ENCODE measurements around the gene PNO1.

DNA sequence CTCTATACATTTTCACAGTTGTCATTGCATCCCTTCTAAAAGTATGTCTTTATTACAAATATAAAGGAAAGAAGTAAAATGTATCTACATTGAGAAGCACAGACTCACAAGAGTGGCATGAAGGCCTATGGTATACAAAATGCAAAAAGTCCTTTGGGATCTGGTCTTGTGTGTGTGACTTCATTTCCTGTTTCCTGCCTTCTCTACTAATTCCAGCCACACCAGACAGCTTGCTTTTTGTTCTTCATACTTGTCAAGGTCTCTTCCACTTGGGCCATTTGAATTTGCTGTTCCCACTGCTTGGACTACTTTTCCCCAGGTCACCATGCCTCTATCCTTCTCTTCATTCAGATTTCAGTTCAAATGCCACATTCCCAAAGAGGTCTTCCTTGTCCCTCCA, 6.7 kb upstream of the PNO1 start:
- TF ChIP-seq TAF1 (IDR thresholded peaks at IDR 0.05; ENCODE audit: control insufficient read depth, extremely low read depth, insufficient read depth, low read length, severe bottlenecking) (no peak), POLR2AphosphoS5 (IDR thresholded peaks at IDR 0.05; ENCODE audit: control insufficient read depth, insufficient read depth, low read depth, low read length) (no peak), HNRNPK (IDR thresholded peaks at IDR 0.05; ENCODE audit: low read depth, low read length, poor library complexity, severe bottlenecking) (no peak), ZNF232 (CRISPR knock-in tag; IDR thresholded peaks at IDR 0.05) (no peak), CBX2 (IDR thresholded peaks at IDR 0.05; ENCODE audit: insufficient read depth, low read length, poor library complexity, severe bottlenecking) (no peak), PPARD (CRISPR knock-in tag; IDR thresholded peaks at IDR 0.05) (no peak), SAFB (IDR thresholded peaks at IDR 0.05; ENCODE audit: borderline replicate concordance, low read depth, low read length) (no peak)
- TF ChIP-seq, protein P1, sequence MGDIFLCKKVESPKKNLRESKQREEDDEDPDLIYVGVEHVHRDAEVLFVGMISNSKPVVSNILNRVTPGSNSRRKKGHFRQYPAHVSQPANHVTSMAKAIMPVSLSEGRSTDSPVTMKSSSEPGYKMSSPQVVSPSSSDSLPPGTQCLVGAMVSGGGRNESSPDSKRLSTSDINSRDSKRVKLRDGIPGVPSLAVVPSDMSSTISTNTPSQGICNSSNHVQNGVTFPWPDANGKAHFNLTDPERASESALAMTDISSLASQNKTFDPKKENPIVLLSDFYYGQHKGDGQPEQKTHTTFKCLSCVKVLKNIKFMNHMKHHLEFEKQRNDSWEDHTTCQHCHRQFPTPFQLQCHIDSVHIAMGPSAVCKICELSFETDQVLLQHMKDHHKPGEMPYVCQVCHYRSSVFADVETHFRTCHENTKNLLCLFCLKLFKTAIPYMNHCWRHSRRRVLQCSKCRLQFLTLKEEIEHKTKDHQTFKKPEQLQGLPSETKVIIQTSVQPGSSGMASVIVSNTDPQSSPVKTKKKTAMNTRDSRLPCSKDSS (IDR thresholded peaks at IDR 0.05; ENCODE audit: low read depth, partially characterized antibody) = no peak
- TF ChIP-seq, protein P2, sequence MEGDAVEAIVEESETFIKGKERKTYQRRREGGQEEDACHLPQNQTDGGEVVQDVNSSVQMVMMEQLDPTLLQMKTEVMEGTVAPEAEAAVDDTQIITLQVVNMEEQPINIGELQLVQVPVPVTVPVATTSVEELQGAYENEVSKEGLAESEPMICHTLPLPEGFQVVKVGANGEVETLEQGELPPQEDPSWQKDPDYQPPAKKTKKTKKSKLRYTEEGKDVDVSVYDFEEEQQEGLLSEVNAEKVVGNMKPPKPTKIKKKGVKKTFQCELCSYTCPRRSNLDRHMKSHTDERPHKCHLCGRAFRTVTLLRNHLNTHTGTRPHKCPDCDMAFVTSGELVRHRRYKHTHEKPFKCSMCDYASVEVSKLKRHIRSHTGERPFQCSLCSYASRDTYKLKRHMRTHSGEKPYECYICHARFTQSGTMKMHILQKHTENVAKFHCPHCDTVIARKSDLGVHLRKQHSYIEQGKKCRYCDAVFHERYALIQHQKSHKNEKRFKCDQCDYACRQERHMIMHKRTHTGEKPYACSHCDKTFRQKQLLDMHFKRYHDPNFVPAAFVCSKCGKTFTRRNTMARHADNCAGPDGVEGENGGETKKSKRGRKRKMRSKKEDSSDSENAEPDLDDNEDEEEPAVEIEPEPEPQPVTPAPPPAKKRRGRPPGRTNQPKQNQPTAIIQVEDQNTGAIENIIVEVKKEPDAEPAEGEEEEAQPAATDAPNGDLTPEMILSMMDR (IDR thresholded peaks at IDR 0.05 in 2 of 3, conservative IDR thresholded peaks at IDR 0.05 in 1 of 3; ENCODE audit: insufficient read depth in 2 of 3, low read depth in 1 of 3, low read length in 3 of 3) = no peak
